Esophagus mucosa (tissue), 1 donor: ENCODE data around the gene ZBTB24. TPM values are rescaled to one million over a fixed set of nuclear protein-coding genes. Genes with fewer than 3 reads are reported as not detected.

ENCODE experiments used
- total RNA-seq: library from RNA; stranded (reverse); gene quantifications from one replicate; pipeline ENCODE4 v1.2.4, GENCODE V29; 2023
- donor health status: DM: yes; HTN: yes; CAD: no.

The ZBTB24 gene
- total RNA-seq, 1 donor from 2014 or later: 4.9 TPM

Other genes with a start within 250 kb of the ZBTB24 start
- 91.3 TPM for gene CD164, start 100.8 kb downstream of the ZBTB24 start, total RNA-seq
- gene PPIL6, start 42.6 kb downstream of the ZBTB24 start, total RNA-seq: 0.84 TPM
- gene SMPD2, start 42.5 kb downstream of the ZBTB24 start, total RNA-seq: 12.3 TPM
- 7.4 TPM for gene MICAL1, start 27.4 kb downstream of the ZBTB24 start, total RNA-seq
- gene AK9, start 208.0 kb upstream of the ZBTB24 start, total RNA-seq: 2.1 TPM
- gene FIG4, start 208.1 kb upstream of the ZBTB24 start, total RNA-seq: 8.8 TPM